ENCODE data around the gene SHC2.
A peak's percentile ranks its signal among the peaks of the same experiment; 100 is the strongest.

The SHC2 gene

GRCh38 chr19:470701-471100 lies 9.9 kb upstream of the SHC2 start:
- Mint-ChIP-seq H3K27ac (no peak overlapping the region), H3K4me1 (ENCODE audit: low read depth in 2 of 2) (no peaks in the 10 kb centered on the region), H3K4me3 (no peak overlapping the region), H3K27me3 (peaks cover 7 to 15% of the 10 kb centered on the region in 2 donors), H3K36me3 (ENCODE audit: insufficient read depth) (no peaks in the 10 kb centered on the region), H3K9me3 (no peaks in the 10 kb centered on the region)
- ATAC-seq (replicated peaks) (no peak), DNase-seq (no peak)

- no peak for DNase-seq
- no peak for ATAC-seq (replicated peaks)
- Mint-ChIP-seq H3K4me1 (ENCODE audit: low read depth in 2 of 2) (no peaks in the 10 kb centered on the region), H3K9me3 (peaks cover 0 to 5% of the 10 kb centered on the region in 2 donors), H3K27ac (no peak overlapping the region), H3K4me3 (no peak overlapping the region), H3K27me3 (peaks cover 0 to 7% of the 10 kb centered on the region in 2 donors), H3K36me3 (ENCODE audit: insufficient read depth) (no peaks in the 10 kb centered on the region)
Measured at GRCh38 chr19:469833-470232, 9.0 kb upstream of the SHC2 start.

DNA sequence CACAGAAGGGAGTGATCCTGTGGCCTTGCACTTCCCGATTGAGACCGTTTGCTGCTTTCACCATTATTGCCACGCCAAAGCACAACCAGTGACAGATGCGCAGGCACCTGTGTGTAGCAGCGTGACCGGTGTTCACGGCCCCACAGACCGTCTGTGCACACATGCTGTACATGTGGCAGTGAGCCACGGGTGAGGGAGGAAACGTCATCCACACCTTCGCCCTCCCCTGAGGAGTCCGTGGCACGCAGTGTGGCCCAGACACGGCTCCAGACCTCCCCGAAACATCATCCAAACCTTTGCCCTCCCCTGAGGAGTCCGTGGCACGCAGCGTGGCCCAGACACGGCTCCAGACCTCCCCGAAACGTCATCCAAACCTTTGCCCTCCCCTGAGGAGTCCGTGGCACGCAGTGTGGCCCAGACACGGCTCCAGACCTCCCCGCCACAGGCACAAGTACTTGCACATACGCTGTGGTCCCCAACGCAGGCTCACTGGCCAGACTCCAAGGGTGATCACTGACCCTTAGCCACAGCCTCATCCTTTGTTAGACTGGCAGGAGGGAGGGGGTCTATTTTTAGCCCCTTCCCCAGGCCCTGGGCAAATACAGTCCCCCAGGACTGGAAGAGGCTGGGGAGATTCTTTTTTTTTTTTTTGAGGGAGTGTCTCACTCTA lies 7.9 kb upstream of the SHC2 start:
- H3K4me1 Mint-ChIP-seq (ENCODE audit: low read depth in 2 of 2) = no peaks in the 10 kb centered on the region
- DNase-seq (no peak), ATAC-seq (replicated peaks) (no peak)
- peaks cover 0 to 8% of the 10 kb centered on the region in 2 donors for H3K9me3 Mint-ChIP-seq
- H3K4me3 Mint-ChIP-seq = no peak overlapping the region
- H3K27me3 Mint-ChIP-seq = peaks cover 0 to 7% of the 10 kb centered on the region in 2 donors
- no peaks in the 10 kb centered on the region for H3K36me3 Mint-ChIP-seq (ENCODE audit: insufficient read depth)
- H3K27ac Mint-ChIP-seq = no peak overlapping the region

- H3K4me3 Mint-ChIP-seq = no peak overlapping the region
- H3K36me3 Mint-ChIP-seq (ENCODE audit: insufficient read depth) = no peaks in the 10 kb centered on the region
- H3K27ac Mint-ChIP-seq = no peak overlapping the region
- DNase-seq = no peak
- peaks cover 3 to 12% of the 10 kb centered on the region in 2 donors for H3K27me3 Mint-ChIP-seq
- peaks cover 0 to 8% of the 10 kb centered on the region in 2 donors for H3K9me3 Mint-ChIP-seq
- no peaks in the 10 kb centered on the region for H3K4me1 Mint-ChIP-seq (ENCODE audit: low read depth in 2 of 2)
- no peak for ATAC-seq (replicated peaks)
Measured at GRCh38 chr19:467554-467953, 6.7 kb upstream of the SHC2 start.

DNA sequence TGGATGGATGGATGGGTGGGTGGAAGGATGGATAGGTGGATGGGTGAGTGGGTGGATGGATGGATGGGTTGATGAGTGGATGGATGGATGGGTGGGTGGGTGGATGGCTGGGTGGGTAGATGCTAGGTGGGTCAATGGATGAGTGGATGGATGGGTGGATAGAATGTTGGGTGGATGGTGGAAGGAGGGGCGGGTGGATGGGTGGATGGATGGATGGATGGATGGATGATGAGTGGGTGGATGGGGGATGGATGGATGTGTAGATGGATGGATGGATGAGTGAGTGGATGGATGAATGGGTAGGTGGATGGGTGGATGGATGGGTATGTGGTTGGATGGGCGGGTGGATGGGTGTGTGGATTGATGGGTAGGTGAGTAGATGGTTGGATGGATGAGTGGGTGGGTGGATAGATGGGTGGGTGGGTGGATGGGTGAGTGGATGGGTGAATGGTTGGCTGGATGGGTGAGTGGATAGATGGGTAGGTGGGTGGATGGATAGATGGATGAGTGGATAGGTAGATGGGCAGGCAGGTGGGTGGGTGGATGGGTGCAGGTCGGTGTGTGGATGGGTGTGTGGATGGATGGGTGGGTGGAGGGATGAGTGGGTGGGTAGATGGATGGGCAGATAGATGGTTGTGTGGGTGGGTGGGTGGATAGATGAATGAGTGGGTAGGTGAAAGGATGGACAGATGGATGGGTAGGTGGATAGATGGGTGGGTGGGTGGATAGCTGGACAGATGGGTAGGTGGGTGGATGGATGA lies 4.4 kb upstream of the SHC2 start:
- ATAC-seq (replicated peaks) = no peak
- H3K36me3 Mint-ChIP-seq (ENCODE audit: insufficient read depth) = no peaks in the 10 kb centered on the region
- H3K27me3 Mint-ChIP-seq = peaks cover 12 to 19% of the 10 kb centered on the region in 2 donors
- H3K27ac Mint-ChIP-seq = no peak overlapping the region
- H3K4me1 Mint-ChIP-seq (ENCODE audit: low read depth in 2 of 2) = peaks cover 0 to 2% of the 10 kb centered on the region in 2 donors
- no peak for DNase-seq
- H3K4me3 Mint-ChIP-seq = no peak overlapping the region
- peaks cover 0 to 8% of the 10 kb centered on the region in 2 donors for H3K9me3 Mint-ChIP-seq

DNA sequence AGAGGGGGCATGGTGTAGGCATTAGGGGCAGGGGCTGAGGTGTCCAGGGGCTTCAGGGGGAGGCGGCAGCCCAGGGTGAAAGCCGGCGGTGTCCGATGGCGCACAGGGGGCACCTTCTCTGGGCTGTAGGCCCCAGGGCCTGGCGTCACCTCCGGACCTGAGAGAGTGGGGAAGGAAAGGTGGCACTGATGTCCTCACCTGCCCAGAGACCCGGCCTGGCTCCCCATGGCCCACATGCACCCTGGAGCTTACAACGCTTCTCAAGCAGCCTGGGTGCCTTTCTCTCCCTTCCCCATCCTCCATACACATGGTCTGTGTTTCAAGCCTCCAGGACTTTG lies 3.3 kb upstream of the SHC2 start:
- Mint-ChIP-seq H3K4me1 (ENCODE audit: low read depth in 2 of 2) (peaks cover 0 to 2% of the 10 kb centered on the region in 2 donors), H3K36me3 (ENCODE audit: insufficient read depth) (no peaks in the 10 kb centered on the region), H3K9me3 (peaks cover 0 to 8% of the 10 kb centered on the region in 2 donors), H3K4me3 (no peak overlapping the region), H3K27me3 (peaks cover 12 to 19% of the 10 kb centered on the region in 2 donors), H3K27ac (no peak overlapping the region)
- no peak for DNase-seq
- ATAC-seq (replicated peaks) = no peak

GRCh38 chr19:463483-464207 lies 2.8 kb upstream of the SHC2 start:
- peaks cover 0 to 2% of the 10 kb centered on the region in 2 donors for H3K4me1 Mint-ChIP-seq (ENCODE audit: low read depth in 2 of 2)
- peaks cover 0 to 8% of the 10 kb centered on the region in 2 donors for H3K9me3 Mint-ChIP-seq
- DNase-seq (no peak), ATAC-seq (replicated peaks) (no peak)
- no peak overlapping the region for H3K4me3 Mint-ChIP-seq
- peaks cover 12 to 19% of the 10 kb centered on the region in 2 donors for H3K27me3 Mint-ChIP-seq
- no peak overlapping the region for H3K27ac Mint-ChIP-seq
- H3K36me3 Mint-ChIP-seq (ENCODE audit: insufficient read depth) = no peaks in the 10 kb centered on the region

DNA sequence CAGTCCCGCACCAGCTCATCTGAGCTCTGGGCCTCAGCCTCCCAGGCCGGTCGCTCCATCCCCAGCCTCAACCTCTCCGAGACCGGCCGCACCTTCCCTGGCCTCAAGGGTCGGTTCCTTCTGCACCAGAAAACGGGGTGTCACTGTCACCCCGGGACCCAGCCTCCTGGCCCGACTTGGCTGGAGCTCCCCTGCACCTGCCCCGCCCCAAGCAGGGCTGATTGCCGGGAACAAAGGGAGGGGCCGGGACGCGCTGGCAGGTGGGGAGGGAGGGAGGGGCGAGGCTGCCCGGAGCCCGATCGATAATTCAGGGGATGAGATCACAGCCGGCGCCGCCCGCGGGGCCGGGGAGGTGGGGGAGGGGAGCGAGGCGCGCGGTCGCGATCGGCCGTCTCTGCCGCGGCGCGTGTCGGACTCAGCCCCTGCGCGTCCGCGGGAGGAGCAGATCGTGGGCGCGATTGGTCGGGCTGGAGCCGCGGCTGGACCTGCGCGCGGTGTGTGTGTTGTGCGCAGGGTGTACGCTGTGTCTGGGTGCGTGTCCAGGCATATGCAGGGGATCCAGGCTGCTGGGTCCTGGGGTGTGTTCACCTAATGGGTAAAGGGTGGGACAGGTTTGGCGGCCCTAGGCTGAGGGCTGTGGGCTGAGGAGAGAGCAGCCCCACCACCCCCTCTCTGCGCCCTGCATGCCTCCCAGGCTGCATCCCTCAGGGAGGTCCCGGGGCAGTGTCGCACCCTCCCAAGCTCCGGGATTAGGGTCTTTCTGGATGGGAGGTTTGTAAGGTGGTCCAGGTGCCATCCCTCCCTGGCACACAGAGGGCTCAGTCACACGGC lies 1.1 kb upstream of the SHC2 start:
- H3K4me3 Mint-ChIP-seq = peak overlapping the region; percentile 72 to 78
- H3K27me3 Mint-ChIP-seq = peaks cover 12 to 28% of the 10 kb centered on the region in 2 donors
- ATAC-seq (replicated peaks) (no peak), DNase-seq (no peak)
- no peak overlapping the region for H3K27ac Mint-ChIP-seq
- H3K4me1 Mint-ChIP-seq (ENCODE audit: low read depth in 2 of 2) = peaks cover 0 to 2% of the 10 kb centered on the region in 2 donors
- no peaks in the 10 kb centered on the region for H3K36me3 Mint-ChIP-seq (ENCODE audit: insufficient read depth)
- peaks cover 0 to 8% of the 10 kb centered on the region in 2 donors for H3K9me3 Mint-ChIP-seq

DNA sequence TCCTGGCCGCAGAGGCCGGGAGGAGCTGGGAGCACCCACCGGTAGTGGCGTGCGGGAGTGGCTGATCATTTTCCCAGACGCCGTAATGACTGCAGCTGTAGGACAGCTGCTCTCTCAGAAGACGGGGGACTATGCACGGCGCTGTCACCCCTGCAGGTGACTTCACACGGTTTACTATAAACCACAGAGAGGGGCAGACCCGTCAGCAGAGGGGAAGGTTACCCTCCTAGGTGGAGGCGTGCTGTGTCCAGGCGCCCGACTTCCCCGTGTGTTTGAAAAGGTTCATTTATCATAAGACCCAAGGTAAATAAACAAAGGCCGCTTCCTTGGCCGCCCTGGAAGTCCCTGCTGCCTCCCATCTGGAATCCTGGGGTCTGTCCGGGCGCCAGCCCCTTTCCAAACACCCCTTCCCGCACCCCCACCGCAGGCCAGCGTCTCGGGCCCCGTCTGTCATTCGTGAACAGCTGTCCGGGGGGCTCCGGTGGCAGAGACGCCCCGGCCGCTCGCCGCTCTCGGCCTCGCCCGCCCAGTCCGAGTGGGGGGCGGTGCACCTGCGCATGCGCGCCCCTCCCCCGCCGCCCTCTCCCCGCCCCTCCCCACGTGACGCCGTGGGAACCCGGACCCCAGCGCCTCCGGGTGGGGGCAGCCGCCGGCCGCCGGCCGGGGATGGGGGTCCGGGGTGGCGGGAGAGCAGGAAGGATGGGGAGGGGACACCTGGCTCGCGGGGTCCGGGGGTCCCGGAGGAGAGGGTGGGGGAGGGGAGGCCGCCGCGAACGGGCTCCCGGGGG lies 915 bp downstream of the SHC2 start:
- Mint-ChIP-seq H3K4me3 (peak overlapping the region; percentile 53 to 71), H3K27ac (no peak overlapping the region), H3K27me3 (peaks cover 18 to 38% of the 10 kb centered on the region in 2 donors), H3K9me3 (peaks cover 0 to 3% of the 10 kb centered on the region in 2 donors), H3K4me1 (ENCODE audit: low read depth in 2 of 2) (peaks cover 0 to 5% of the 10 kb centered on the region in 2 donors), H3K36me3 (ENCODE audit: insufficient read depth) (no peaks in the 10 kb centered on the region)
- ATAC-seq (replicated peaks) (peak; percentile 60), DNase-seq (no peak)

DNA sequence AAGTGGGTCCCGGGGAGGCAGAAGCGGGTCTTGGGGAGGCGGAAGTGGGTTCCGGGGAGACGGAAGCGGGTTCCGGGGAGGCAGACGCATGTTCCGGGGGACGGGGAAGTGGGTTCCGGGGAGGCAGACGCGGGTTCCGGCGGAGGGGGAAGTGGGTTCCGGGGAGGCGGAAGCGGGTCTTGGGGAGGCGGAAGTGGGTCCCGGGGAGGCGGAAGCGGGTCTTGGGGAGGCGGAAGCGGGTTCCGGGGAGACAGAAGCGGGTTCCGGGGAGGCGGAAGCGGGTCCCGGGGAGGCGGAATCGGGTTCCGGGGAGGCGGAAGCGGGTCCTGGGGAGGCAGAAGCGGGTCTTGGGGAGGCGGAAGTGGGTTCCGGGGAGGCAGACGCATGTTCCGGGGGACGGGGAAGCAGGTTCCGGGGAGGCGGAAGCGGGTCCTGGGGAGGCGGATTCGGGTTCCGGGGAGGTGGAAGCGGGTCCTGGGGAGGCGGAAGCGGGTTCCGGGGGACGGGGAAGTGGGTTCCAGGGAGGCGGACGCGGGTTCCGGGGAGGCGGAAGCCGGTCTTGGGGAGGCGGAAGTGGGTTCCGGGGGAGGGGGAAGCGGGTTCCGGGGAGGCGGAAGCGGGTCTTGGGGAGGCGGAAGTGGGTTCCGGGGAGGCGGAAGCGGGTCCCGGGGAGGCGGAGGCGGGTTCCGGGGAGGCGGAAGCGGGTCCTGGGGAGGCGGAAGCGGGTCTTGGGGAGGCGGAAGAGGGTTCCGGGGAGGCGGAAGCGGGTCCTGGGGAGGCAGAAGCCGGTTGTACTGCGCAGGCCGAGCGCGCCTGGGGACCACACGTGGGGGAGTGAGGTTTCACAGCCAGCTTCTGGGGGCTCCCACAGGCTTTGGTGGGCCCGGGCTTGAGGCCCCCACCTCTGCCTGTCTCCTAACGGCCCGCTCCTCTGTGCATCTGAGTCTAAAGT lies 2.5 kb downstream of the SHC2 start:
- peaks cover 0 to 5% of the 10 kb centered on the region in 2 donors for H3K4me1 Mint-ChIP-seq (ENCODE audit: low read depth in 2 of 2)
- no peaks in the 10 kb centered on the region for H3K36me3 Mint-ChIP-seq (ENCODE audit: insufficient read depth)
- no peak overlapping the region for H3K4me3 Mint-ChIP-seq
- no peaks in the 10 kb centered on the region for H3K9me3 Mint-ChIP-seq
- H3K27me3 Mint-ChIP-seq = peaks cover 18 to 38% of the 10 kb centered on the region in 2 donors
- ATAC-seq (replicated peaks) = no peak
- no peak overlapping the region for H3K27ac Mint-ChIP-seq
- no peak for DNase-seq

DNA sequence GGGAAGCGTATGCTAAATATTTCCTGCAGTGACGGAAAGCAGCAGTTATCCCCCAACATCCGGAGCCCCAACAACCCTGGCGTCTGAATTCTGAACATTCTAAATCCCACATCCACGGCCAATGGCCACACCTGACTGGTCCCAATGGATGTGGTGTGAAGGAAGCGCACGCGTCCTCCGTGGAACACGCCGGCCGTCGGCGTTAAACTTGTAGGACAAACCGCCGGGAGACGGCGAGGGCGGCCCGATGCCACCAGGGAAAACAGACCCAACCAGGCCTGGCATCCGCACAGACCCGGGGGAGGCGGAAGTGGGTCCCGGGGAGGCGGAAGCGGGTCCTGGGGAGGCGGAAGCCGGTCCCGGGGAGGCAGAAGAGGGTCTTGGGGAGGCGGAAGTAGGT lies 3.2 kb downstream of the SHC2 start:
- Mint-ChIP-seq H3K4me3 (no peak overlapping the region), H3K27me3 (peaks cover 16 to 33% of the 10 kb centered on the region in 2 donors), H3K36me3 (ENCODE audit: insufficient read depth) (no peaks in the 10 kb centered on the region), H3K9me3 (no peaks in the 10 kb centered on the region), H3K4me1 (ENCODE audit: low read depth in 2 of 2) (peaks cover 0 to 5% of the 10 kb centered on the region in 2 donors), H3K27ac (no peak overlapping the region)
- no peak for ATAC-seq (replicated peaks)
- no peak for DNase-seq

All from effector memory CD8-positive, alpha-beta T cell (primary cell).